GM12872 (cell line): ENCODE data around the gene NSMCE1.

Experiments
- CTCF ChIP-seq: IDR thresholded peaks from 3 replicates; pipeline ENCODE4 v1.5.1; 2011; ENCODE audit warnings: low read depth, mild to moderate bottlenecking, low read length, moderate library complexity; ENCODE audit not compliant: insufficient read depth

NSMCE1 gene

GRCh38 chr16:27268376-27269299 lies at the start of gene NSMCE1:
NSMCE1 (minus strand) TSS chr16:27268772; CDS start chr16:27257570, 11,202 bp downstream.
- 0 out of 3 replicates have a peak, but pooled peaks have one; percentile 7 for TF ChIP-seq CTCF

- TF ChIP-seq CTCF: no peak
Observed at GRCh38 chr16:27317738-27318391, 49.3 kb upstream of the NSMCE1 start.

GRCh38 chr16:27317320-27317719 lies 48.7 kb upstream of the NSMCE1 start:
- no peak for TF ChIP-seq CTCF

GRCh38 chr16:27316038-27316680 lies 47.6 kb upstream of the NSMCE1 start:
- TF ChIP-seq CTCF: no peak

GRCh38 chr16:27315333-27316037 lies 46.9 kb upstream of the NSMCE1 start:
- no peak for TF ChIP-seq CTCF

- TF ChIP-seq CTCF: no peak
Observed at GRCh38 chr16:27314986-27315332, 46.4 kb upstream of the NSMCE1 start.
